MCF 10A (cell line): ENCODE measurements around the gene PNLIPRP1. TPM values are rescaled to one million over a fixed set of nuclear protein-coding genes. Genes with fewer than 3 reads are reported as not detected.
A peak's percentile ranks its signal among the peaks of the same experiment; 100 is the strongest.

Source experiments
- BruUV-seq: library from RNA; stranded (reverse); fragments of 400-500 nt; replicated peaks from 2 replicates; lab custom pipeline; 2021; lab: Mats Ljungman, UMichigan
- CTCF ChIA-PET: fragments of 300-600 bp; sonication (Branson Sonifier 250); formaldehyde crosslinking; extraction: SDS; loops from one replicate; lab custom pipeline; 2021; ENCODE audit warnings: antibody characterized with exemption, inconsistent platforms; lab: Yijun Ruan, JAX
- POLR2A ChIA-PET: fragments of 300-600, 350-650 bp; sonication (Branson Sonifier 250); formaldehyde crosslinking; extraction: SDS; loops from one replicate; lab custom pipeline; 2020; ENCODE audit warnings: antibody characterized with exemption, inconsistent platforms; lab: Yijun Ruan, JAX
- DNase-seq: peaks from one replicate; pipeline ENCODE4 v3.0.0-alpha.2; 2018; ENCODE audit not compliant: unreplicated experiment
- H3K27ac Mint-ChIP-seq: one replicate; pipeline ENCODE4 v1.8.0; 2022; ENCODE audit warnings: mild to moderate bottlenecking, low read depth, mixed read lengths; ENCODE audit not compliant: unreplicated experiment
- H3K27me3 Mint-ChIP-seq: one replicate; pipeline ENCODE4 v1.8.0; 2022; ENCODE audit warnings: mixed read lengths; ENCODE audit not compliant: insufficient read depth, unreplicated experiment
- H3K36me3 Mint-ChIP-seq: one replicate; pipeline ENCODE4 v1.8.0; 2022; ENCODE audit warnings: mild to moderate bottlenecking, moderate library complexity, mixed read lengths; ENCODE audit not compliant: insufficient read depth, unreplicated experiment
- H3K4me1 Mint-ChIP-seq: one replicate; pipeline ENCODE4 v1.8.0; 2022; ENCODE audit warnings: mixed read lengths; ENCODE audit not compliant: insufficient read depth, unreplicated experiment
- H3K4me3 Mint-ChIP-seq: one replicate; pipeline ENCODE4 v1.8.0; 2022; ENCODE audit warnings: mild to moderate bottlenecking, moderate library complexity, mixed read lengths; ENCODE audit not compliant: unreplicated experiment
- H3K9me3 Mint-ChIP-seq: one replicate; pipeline ENCODE4 v1.8.0; 2022; ENCODE audit warnings: mixed read lengths; ENCODE audit not compliant: unreplicated experiment
- CTCF ChIP-seq: fragments of 200-600 bp; IDR thresholded peaks from one replicate; pipeline ENCODE4 v1.8.0; 2022; ENCODE audit warnings: antibody characterized with exemption, mild to moderate bottlenecking; ENCODE audit not compliant: unreplicated experiment
- intact Hi-C: fragments of 100-400 bp; cut with micrococcal nuclease; formaldehyde crosslinking; loops from 2 replicates; pipeline ENCODE4 v1.14.1; 2022
- total RNA-seq: library from RNA; stranded (reverse); gene quantifications from 2 replicates; pipeline ENCODE4 v1.2.3, GENCODE V29; 2022

Gene PNLIPRP1
- total RNA-seq, 1 experiment from 2014 or later, result not detected

DNA sequence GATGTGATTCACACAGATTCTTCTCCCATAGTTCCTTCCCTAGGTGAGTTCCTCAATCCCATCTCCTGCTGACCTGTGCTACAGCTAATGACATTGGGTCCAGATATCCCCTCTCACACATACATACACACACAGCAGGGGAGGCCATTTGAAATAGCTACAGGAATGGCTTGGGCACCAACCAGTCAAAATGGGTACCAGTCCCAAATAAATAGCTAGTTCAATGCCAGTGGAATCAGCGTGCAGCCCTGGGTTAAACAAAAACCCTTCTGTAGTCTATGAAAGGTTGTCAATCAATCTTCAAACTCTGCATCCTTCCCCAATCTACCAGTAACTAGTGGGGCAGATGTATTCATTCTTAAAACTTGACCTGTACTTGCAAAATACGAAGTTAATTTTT is 39.3 kb downstream of the PNLIPRP1 start:
- H3K9me3 Mint-ChIP-seq, result no peaks in the 10 kb centered on the region
- POLR2A ChIA-PET, result no interaction called here

DNA sequence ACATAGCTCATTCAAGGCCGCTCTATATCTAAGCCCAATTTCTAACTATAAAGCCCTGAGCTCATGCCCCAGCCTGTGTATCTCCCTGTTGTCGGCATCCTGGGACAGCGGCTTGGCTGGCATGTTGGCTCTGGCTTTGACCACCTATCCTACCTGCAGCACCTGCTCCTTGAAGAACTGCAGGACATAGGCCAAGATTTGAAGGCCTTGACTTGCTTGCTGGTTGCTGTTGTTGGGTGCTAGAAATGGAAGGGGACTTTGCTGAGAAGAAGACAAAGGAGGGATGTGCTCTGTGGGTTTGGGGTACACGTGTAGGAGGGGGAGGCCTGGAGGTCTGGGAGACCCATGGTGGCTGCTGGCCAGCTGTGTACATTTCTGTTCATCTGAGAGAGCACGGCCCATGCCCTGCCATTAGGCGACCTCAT is 41.1 kb downstream of the PNLIPRP1 start:
- H3K27me3 Mint-ChIP-seq, result no peaks in the 10 kb centered on the region
- H3K4me3 Mint-ChIP-seq, result no peak overlapping the region
- no peaks in the 10 kb centered on the region for H3K9me3 Mint-ChIP-seq
- no TSS peak for BruUV-seq
- peaks cover 7% of the 10 kb centered on the region for H3K36me3 Mint-ChIP-seq
- intact Hi-C loops, result no loop called here
- peak overlapping the region; percentile 41 for H3K27ac Mint-ChIP-seq
- DNase-seq, result no peak
- POLR2A ChIA-PET, result interaction anchor here (0.7 kb wide), 1 partner anchor 15 kb away, joined by 3 read pairs; no protein-coding TSS in a partner anchor
- H3K4me1 Mint-ChIP-seq, result peaks cover 7% of the 10 kb centered on the region
- CTCF ChIA-PET, result interaction anchor here (0.6 kb wide), 1 partner anchor 181 kb away, joined by 3 read pairs; no protein-coding TSS in a partner anchor
- TF ChIP-seq CTCF, result no peak

More for the DNA sequence above, 39.3 kb downstream of the PNLIPRP1 start:
- Mint-ChIP-seq H3K36me3 (peaks cover under 1% of the 10 kb centered on the region), H3K4me1 (peaks cover 7% of the 10 kb centered on the region), H3K4me3 (no peak overlapping the region), H3K27ac (no peak overlapping the region), H3K27me3 (no peaks in the 10 kb centered on the region)
- intact Hi-C loops, result no loop called here
- DNase-seq, result no peak
- CTCF ChIA-PET, result interaction anchor here (0.9 to 1.4 kb wide), 3 partner anchors 26 to 545 kb away, joined by 3 to 5 read pairs (median 3); no protein-coding TSS in a partner anchor
- no TSS peak for BruUV-seq
- TF ChIP-seq CTCF, result no peak

DNA sequence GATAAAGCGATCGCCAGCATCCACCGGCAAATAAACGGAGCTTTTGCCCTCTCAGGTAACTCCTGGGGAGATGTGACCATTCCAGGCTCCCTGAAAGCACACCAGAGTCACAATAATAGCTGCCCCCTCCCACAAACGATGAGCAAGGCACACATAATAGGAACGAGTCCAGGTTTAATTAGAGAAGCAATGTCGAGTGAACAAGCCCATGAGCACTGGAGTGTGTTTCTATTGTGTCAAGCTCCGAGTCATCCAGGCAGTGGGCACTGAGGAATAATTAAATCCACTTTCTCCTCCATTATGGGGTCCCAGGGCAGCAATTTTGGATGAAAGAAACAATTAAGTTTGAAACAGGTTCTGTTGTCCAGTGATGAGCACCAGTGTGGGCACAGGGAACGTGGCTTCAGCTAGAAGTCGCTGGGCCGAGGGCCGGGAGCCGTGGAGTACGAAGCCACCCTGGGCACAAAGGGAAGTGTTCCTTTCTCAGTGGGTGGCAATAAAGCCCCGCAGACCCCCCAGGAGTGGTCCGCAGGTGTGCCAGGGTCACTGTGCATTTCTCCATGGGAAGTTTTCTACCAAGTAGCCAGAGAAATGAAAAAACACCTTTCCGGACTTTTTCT is 41.9 kb downstream of the PNLIPRP1 start:
- peaks cover 7% of the 10 kb centered on the region for H3K36me3 Mint-ChIP-seq
- H3K9me3 Mint-ChIP-seq, result no peaks in the 10 kb centered on the region
- H3K4me3 Mint-ChIP-seq, result no peak overlapping the region
- DNase-seq, result no peak
- TF ChIP-seq CTCF, result no peak
- peak overlapping the region; percentile 41 for H3K27ac Mint-ChIP-seq
- BruUV-seq, result no TSS peak
- H3K4me1 Mint-ChIP-seq, result peaks cover 7% of the 10 kb centered on the region
- no peaks in the 10 kb centered on the region for H3K27me3 Mint-ChIP-seq
- POLR2A ChIA-PET, result interaction anchor here (0.7 kb wide), 1 partner anchor 14 kb away, joined by 3 read pairs; no protein-coding TSS in a partner anchor
- intact Hi-C loops, result no loop called here
- CTCF ChIA-PET, result interaction anchor here (0.6 kb wide), 1 partner anchor 403 kb away, joined by 3 read pairs; no protein-coding TSS in a partner anchor

GRCh38 chr10:116633216-116633600 is 42.4 kb downstream of the PNLIPRP1 start:
- Mint-ChIP-seq H3K27ac (no peak overlapping the region), H3K36me3 (peaks cover 7% of the 10 kb centered on the region), H3K27me3 (no peaks in the 10 kb centered on the region), H3K4me1 (peaks cover 7% of the 10 kb centered on the region), H3K9me3 (no peaks in the 10 kb centered on the region), H3K4me3 (no peak overlapping the region)
- no peak for DNase-seq
- ChIA-PET CTCF (no interaction called here), POLR2A (no interaction called here)
- no TSS peak for BruUV-seq
- intact Hi-C loops, result no loop called here
- TF ChIP-seq CTCF, result no peak
